ENCODE results near the gene CD58. TPM values are rescaled to one million over a fixed set of nuclear protein-coding genes. Genes with fewer than 3 reads are reported as not detected.

Gene CD58
- total and polyA plus RNA-seq, 9 of the 15 experiments (the other 6 are each of a cell fraction or from before 2014, with no cell fraction given), result 18.1 to 113 (median 37.4) TPM

- peak overlapping the region in 1 of 2 experiments; percentile 72; a peak in 1 of 4 replicates for H3K9ac ChIP-seq (ENCODE audit: insufficient read depth in 1 of 2, low read depth in 2 of 2, low read length in 2 of 2)
- intact Hi-C loops (cut with micrococcal nuclease), result loop anchor here (10.0 kb wide), 1 partner anchor 260 kb away; no protein-coding TSS in a partner anchor
- no peaks in the 10 kb centered on the region for H3K9me1 ChIP-seq (ENCODE audit: control insufficient read depth, insufficient read depth, low read length)
- H3K36me3 ChIP-seq (ENCODE audit: control insufficient read depth, insufficient read depth, low read length), result no peaks in the 10 kb centered on the region
- DNase-seq (ENCODE audit: extremely low read depth in 1 of 4, low spot score in 3 of 4) (no peak), ATAC-seq (no peak), FAIRE-seq (no peak)
- H2AFZ ChIP-seq (ENCODE audit: low read depth, low read length), result no peak overlapping the region
- in situ Hi-C loops (cut with MboI), result no loop called here
- WGBS (ENCODE audit: insufficient coverage, low coverage, missing lambda C conversion rate), result 77% methylated on average over 12 of the region's 12 CpGs
- no peak overlapping the region for H3K4me3 ChIP-seq
- H3K9me3 ChIP-seq (replicated peaks; ENCODE audit: control insufficient read depth, insufficient read depth, low read depth, low read length), result no peaks in the 10 kb centered on the region
- no peaks in the 10 kb centered on the region; a peak in 1 of 5 replicates for H3K27me3 ChIP-seq (ENCODE audit: control insufficient read depth in 2 of 2, insufficient read depth in 2 of 2, low read length in 2 of 2)
- H3K79me2 ChIP-seq (ENCODE audit: control insufficient read depth, insufficient read depth, low read length), result no peaks in the 10 kb centered on the region
- BruUV-seq (replicated peaks), result no TSS peak
- no peak overlapping the region for H3K4me2 ChIP-seq (ENCODE audit: insufficient read depth, low read length)
- H3K27ac ChIP-seq (ENCODE audit: extremely low read depth, low read depth, low read length), result no peak overlapping the region
- ChIA-PET POLR2A (interaction anchor here (0.6 to 3.4 kb wide), 6 partner anchors 9 to 400 kb away, joined by 3 to 10 read pairs (median 4); no protein-coding TSS in a partner anchor), CTCF (ENCODE audit: low intra/inter-chr PET ratio) (interaction anchor here (1.2 kb wide), 1 partner anchor 355 kb away, joined by 3 read pairs; no protein-coding TSS in a partner anchor)
- H3K4me1 ChIP-seq (replicated peaks in 1 of 2; ENCODE audit: control insufficient read depth in 2 of 2, insufficient read depth in 2 of 2, low read length in 2 of 2), result peaks cover 14 to 31% of the 10 kb centered on the region in 2 experiments
- no peaks in the 10 kb centered on the region for H4K20me1 ChIP-seq (replicated peaks; ENCODE audit: control insufficient read depth, insufficient read depth, low read length)
- no peak for TF ChIP-seq EP300 (IDR thresholded peaks at IDR 0.05; ENCODE audit: low read length)
- TF ChIP-seq EWSR1 (IDR thresholded peaks at IDR 0.05; ENCODE audit: borderline replicate concordance, low read depth, partially characterized antibody), result no peak
- TF ChIP-seq, protein P1, sequence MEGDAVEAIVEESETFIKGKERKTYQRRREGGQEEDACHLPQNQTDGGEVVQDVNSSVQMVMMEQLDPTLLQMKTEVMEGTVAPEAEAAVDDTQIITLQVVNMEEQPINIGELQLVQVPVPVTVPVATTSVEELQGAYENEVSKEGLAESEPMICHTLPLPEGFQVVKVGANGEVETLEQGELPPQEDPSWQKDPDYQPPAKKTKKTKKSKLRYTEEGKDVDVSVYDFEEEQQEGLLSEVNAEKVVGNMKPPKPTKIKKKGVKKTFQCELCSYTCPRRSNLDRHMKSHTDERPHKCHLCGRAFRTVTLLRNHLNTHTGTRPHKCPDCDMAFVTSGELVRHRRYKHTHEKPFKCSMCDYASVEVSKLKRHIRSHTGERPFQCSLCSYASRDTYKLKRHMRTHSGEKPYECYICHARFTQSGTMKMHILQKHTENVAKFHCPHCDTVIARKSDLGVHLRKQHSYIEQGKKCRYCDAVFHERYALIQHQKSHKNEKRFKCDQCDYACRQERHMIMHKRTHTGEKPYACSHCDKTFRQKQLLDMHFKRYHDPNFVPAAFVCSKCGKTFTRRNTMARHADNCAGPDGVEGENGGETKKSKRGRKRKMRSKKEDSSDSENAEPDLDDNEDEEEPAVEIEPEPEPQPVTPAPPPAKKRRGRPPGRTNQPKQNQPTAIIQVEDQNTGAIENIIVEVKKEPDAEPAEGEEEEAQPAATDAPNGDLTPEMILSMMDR (IDR thresholded peaks at IDR 0.05 in 2 of 3, conservative IDR thresholded peaks at IDR 0.05 in 1 of 3; ENCODE audit: insufficient read depth in 2 of 3, low read depth in 1 of 3, low read length in 3 of 3), result no peak
- no peak for TF ChIP-seq ETV5 (CRISPR knock-in tag; IDR thresholded peaks at IDR 0.05; ENCODE audit: low read depth)
- no peak for TF ChIP-seq C11orf30 (IDR thresholded peaks at IDR 0.05; ENCODE audit: low read depth)
- no peak for TF ChIP-seq KDM4B (IDR thresholded peaks at IDR 0.05; ENCODE audit: borderline replicate concordance in 2 of 2, low read depth in 1 of 2)
- TF ChIP-seq, protein P2, sequence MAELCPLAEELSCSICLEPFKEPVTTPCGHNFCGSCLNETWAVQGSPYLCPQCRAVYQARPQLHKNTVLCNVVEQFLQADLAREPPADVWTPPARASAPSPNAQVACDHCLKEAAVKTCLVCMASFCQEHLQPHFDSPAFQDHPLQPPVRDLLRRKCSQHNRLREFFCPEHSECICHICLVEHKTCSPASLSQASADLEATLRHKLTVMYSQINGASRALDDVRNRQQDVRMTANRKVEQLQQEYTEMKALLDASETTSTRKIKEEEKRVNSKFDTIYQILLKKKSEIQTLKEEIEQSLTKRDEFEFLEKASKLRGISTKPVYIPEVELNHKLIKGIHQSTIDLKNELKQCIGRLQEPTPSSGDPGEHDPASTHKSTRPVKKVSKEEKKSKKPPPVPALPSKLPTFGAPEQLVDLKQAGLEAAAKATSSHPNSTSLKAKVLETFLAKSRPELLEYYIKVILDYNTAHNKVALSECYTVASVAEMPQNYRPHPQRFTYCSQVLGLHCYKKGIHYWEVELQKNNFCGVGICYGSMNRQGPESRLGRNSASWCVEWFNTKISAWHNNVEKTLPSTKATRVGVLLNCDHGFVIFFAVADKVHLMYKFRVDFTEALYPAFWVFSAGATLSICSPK (IDR thresholded peaks at IDR 0.05; ENCODE audit: borderline replicate concordance), result no peak
- no peak for TF ChIP-seq ZFP36 (IDR thresholded peaks at IDR 0.05; ENCODE audit: low read depth, low read length, partially characterized antibody)
- no peak for TF ChIP-seq ATF3 (IDR thresholded peaks at IDR 0.05)
- no peak for TF ChIP-seq ATF3 (CRISPR knock-in tag; conservative IDR thresholded peaks at IDR 0.05)
- TF ChIP-seq ZSCAN32 (CRISPR knock-in tag; IDR thresholded peaks at IDR 0.05), result no peak
- TF ChIP-seq TAF7 (tag; IDR thresholded peaks at IDR 0.05), result no peak
- no peak for TF ChIP-seq HMBOX1 (IDR thresholded peaks at IDR 0.05)
- TF ChIP-seq PHB2 (IDR thresholded peaks at IDR 0.05; ENCODE audit: low read depth), result no peak
- TF ChIP-seq SMARCE1 (IDR thresholded peaks at IDR 0.05), result no peak
- TF ChIP-seq LCOR (CRISPR knock-in tag; IDR thresholded peaks at IDR 0.05), result no peak
These were observed 76.5 kb downstream of the CD58 start for GRCh38 chr1:116494353-116494692.
